Smooth muscle cell (in vitro differentiated cells): ENCODE results near the gene UNC5B. TPM values are rescaled to one million over a fixed set of nuclear protein-coding genes. Genes with fewer than 3 reads are reported as not detected.
A peak's percentile ranks its signal among the peaks of the same experiment; 100 is the strongest.

Source experiments
- DNase-seq: peaks from one replicate; lab custom pipeline; 2025; ENCODE audit not compliant: unreplicated experiment; lab: John Stamatoyannopoulos, UW
- H2AFZ ChIP-seq: fragments of 200-600 bp; sonication (generic); 2 replicates; pipeline ENCODE4 v1.6.0; 2016; ENCODE audit warnings: antibody characterized with exemption, low read depth, mild to moderate bottlenecking
- H3F3A ChIP-seq: fragments of 200-600 bp; sonication (generic); 2 replicates; pipeline ENCODE4 v1.6.0; 2017; ENCODE audit warnings: antibody characterized with exemption, low read depth
- H3K27ac ChIP-seq: fragments of 200-600 bp; sonication (generic); 2 replicates; pipeline ENCODE4 v1.5.1; 2016; ENCODE audit warnings: low read depth, mild to moderate bottlenecking
- H3K27me3 ChIP-seq: fragments of 200-600 bp; sonication (generic); 2 replicates; pipeline ENCODE4 v1.6.1; 2016; ENCODE audit warnings: low read depth, mild to moderate bottlenecking
- H3K36me3 ChIP-seq: fragments of 200-600 bp; sonication (generic); 2 replicates; pipeline ENCODE4 v1.5.1; 2016; ENCODE audit warnings: low read depth
- H3K4me1 ChIP-seq: fragments of 200-600 bp; sonication (generic); 2 replicates; pipeline ENCODE4 v1.5.1; 2016; ENCODE audit warnings: low read depth
- H3K4me2 ChIP-seq: fragments of 200-600 bp; sonication (generic); 2 replicates; pipeline ENCODE4 v1.6.0; 2016; ENCODE audit warnings: mild to moderate bottlenecking
- H3K4me3 ChIP-seq: fragments of 200-600 bp; sonication (generic); 2 replicates; pipeline ENCODE4 v1.5.1; 2016; ENCODE audit warnings: mild to moderate bottlenecking
- H3K79me2 ChIP-seq: fragments of 200-600 bp; sonication (generic); 2 replicates; pipeline ENCODE4 v1.6.0; 2016; ENCODE audit warnings: low read depth, mild to moderate bottlenecking
- H3K9ac ChIP-seq: fragments of 200-600 bp; sonication (generic); 2 replicates; pipeline ENCODE4 v1.6.0; 2016; ENCODE audit warnings: low read depth
- H3K9me3 ChIP-seq: fragments of 200-600 bp; sonication (generic); replicated peaks from 2 replicates; pipeline ENCODE4 v1.5.1; 2016; ENCODE audit warnings: low read depth
- H4K20me1 ChIP-seq: fragments of 200-600 bp; sonication (generic); 2 replicates; pipeline ENCODE4 v1.6.0; 2016; ENCODE audit warnings: low read depth
- CTCF ChIP-seq: fragments of 200-600 bp; sonication (generic); IDR thresholded peaks from 2 replicates; pipeline ENCODE4 v1.5.1; 2017; ENCODE audit warnings: borderline replicate concordance, mild to moderate bottlenecking, antibody characterized with exemption; ENCODE audit not compliant: insufficient read depth, poor library complexity, severe bottlenecking
- WGBS: methylation state at CpG from one replicate; pipeline ENCODE4 v1.1.7; 2016; ENCODE audit warnings: low lambda C conversion rate; 5-methylcytosine and 5-hydroxymethylcytosine counted together
- polyA plus RNA-seq: library from polyadenylated mRNA; unstranded; fragments of >200 nt; fragmentation: Nextera tagmentation; extraction: Ambion mirVana; gene quantifications from 2 replicates; pipeline ENCODE4 v1.2.1, GENCODE V29; 2016
- total RNA-seq: library from RNA; depleted of rRNA; stranded (reverse); fragments of >200 nt; gene quantifications from 2 replicates; pipeline ENCODE4 v1.2.3, GENCODE V29; 2014

UNC5B gene
- total and polyA plus RNA-seq, 2 experiments from 2014 or later: 89.6 to 142 TPM

GRCh38 chr10:71289421-71290130 is 77.2 kb downstream of the UNC5B start:
- no peak overlapping the region for H3K4me2 ChIP-seq
- no peak overlapping the region for H3K4me3 ChIP-seq
- no peak overlapping the region for H2AFZ ChIP-seq
- no peak overlapping the region for H3K27ac ChIP-seq
- H3K36me3 ChIP-seq: peaks cover 11% of the 10 kb centered on the region
- H4K20me1 ChIP-seq: peaks cover 98% of the 10 kb centered on the region
- no peak for TF ChIP-seq CTCF
- H3K79me2 ChIP-seq: peaks cover 24% of the 10 kb centered on the region
- no peaks in the 10 kb centered on the region for H3K9me3 ChIP-seq
- no peaks in the 10 kb centered on the region for H3F3A ChIP-seq
- no peaks in the 10 kb centered on the region for H3K27me3 ChIP-seq
- WGBS: 85% methylated on average over 12 of the region's 12 CpGs
- no peak overlapping the region for H3K9ac ChIP-seq
- no peak for DNase-seq
- no peaks in the 10 kb centered on the region for H3K4me1 ChIP-seq

- Histone ChIP-seq H3K9ac (no peak overlapping the region), H3F3A (no peaks in the 10 kb centered on the region), H3K27me3 (no peaks in the 10 kb centered on the region), H3K9me3 (no peaks in the 10 kb centered on the region), H2AFZ (no peak overlapping the region), H3K36me3 (peaks cover 16% of the 10 kb centered on the region), H4K20me1 (peaks cover 98% of the 10 kb centered on the region), H3K4me2 (no peak overlapping the region), H3K79me2 (peaks cover 22% of the 10 kb centered on the region), H3K4me3 (no peak overlapping the region), H3K4me1 (no peaks in the 10 kb centered on the region), H3K27ac (peak overlapping the region; percentile 67)
- TF ChIP-seq CTCF: no peak
- WGBS: 79% methylated on average over 3 of the region's 3 CpGs
- DNase-seq: no peak
These were observed 78.0 kb downstream of the UNC5B start for GRCh38 chr10:71290331-71290730.

DNA sequence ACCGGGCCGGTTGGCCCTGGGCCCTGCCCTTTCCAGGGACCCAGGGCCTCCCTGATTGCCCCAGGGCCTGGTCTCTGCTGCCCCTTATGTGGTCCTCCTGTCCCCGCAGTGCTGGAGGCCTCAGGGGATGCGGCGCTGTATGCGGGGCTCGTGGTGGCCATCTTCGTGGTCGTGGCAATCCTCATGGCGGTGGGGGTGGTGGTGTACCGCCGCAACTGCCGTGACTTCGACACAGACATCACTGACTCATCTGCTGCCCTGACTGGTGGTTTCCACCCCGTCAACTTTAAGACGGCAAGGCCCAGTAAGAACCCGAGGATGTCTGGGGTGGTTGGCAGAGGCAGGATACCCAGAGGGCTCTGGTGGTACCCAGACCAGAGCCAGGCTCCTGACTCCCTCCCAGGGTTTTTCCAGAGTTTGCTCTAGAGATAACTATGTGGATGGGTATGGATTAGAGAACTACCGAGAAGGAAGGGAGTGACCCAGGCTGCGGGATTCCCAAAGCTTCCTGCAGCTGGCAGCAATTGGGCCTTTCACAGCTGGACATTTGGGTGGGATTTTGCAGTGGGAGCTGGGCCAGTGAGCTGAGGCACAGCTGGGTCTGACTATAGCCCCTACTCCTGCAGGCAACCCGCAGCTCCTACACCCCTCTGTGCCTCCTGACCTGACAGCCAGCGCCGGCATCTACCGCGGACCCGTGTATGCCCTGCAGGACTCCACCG is 78.6 kb downstream of the UNC5B start:
- no peaks in the 10 kb centered on the region for H3K27me3 ChIP-seq

More for the DNA sequence above, 78.6 kb downstream of the UNC5B start:
- H3F3A ChIP-seq: no peaks in the 10 kb centered on the region
- no peak overlapping the region for H3K9ac ChIP-seq
- peak overlapping the region; percentile 67 for H3K27ac ChIP-seq
- H2AFZ ChIP-seq: no peak overlapping the region
- no peak overlapping the region for H3K4me3 ChIP-seq
- 84% methylated on average over 26 of the region's 26 CpGs for WGBS
- no peaks in the 10 kb centered on the region for H3K9me3 ChIP-seq
- DNase-seq: no peak
- H4K20me1 ChIP-seq: peaks cover 98% of the 10 kb centered on the region
- H3K79me2 ChIP-seq: peaks cover 15% of the 10 kb centered on the region
- H3K4me2 ChIP-seq: no peak overlapping the region
- H3K36me3 ChIP-seq: peaks cover 21% of the 10 kb centered on the region
- no peak for TF ChIP-seq CTCF
- no peaks in the 10 kb centered on the region for H3K4me1 ChIP-seq
